ENCODE results near the gene CCDC106. TPM values are rescaled to one million over a fixed set of nuclear protein-coding genes. Genes with fewer than 3 reads are reported as not detected.

CCDC106 gene
- total RNA-seq, 1 donor from 2014 or later, result 10.7 TPM

GRCh38 chr19:55635856-55636440 lies 12.1 kb upstream of the CCDC106 start:
- DNase-seq (ENCODE audit: low read depth in 2 of 2), result no peak

GRCh38 chr19:55636723-55637122 lies 11.3 kb upstream of the CCDC106 start:
- DNase-seq (ENCODE audit: low read depth in 2 of 2), result no peak

- no peak for DNase-seq (ENCODE audit: low read depth in 2 of 2)
These were observed 10.5 kb upstream of the CCDC106 start for GRCh38 chr19:55637534-55637933.

- peak; percentile 37 to 49 for DNase-seq (ENCODE audit: low read depth in 2 of 2)
These were observed 9.1 kb upstream of the CCDC106 start for GRCh38 chr19:55638864-55639359.

- peak; percentile 83 to 87 for DNase-seq (ENCODE audit: low read depth in 2 of 2)
These were observed 7.9 kb upstream of the CCDC106 start for GRCh38 chr19:55640043-55640576.

- peak; percentile 62 to 73 for DNase-seq (ENCODE audit: low read depth in 2 of 2)
These were observed 7.2 kb upstream of the CCDC106 start, which contains the start of gene ZNF580 for GRCh38 chr19:55640577-55641425. ZNF580 (plus strand) TSS chr19:55641002; CDS start chr19:55642509, 1,507 bp downstream.

- peak in 1 of 2 donors; percentile 34 for DNase-seq (ENCODE audit: low read depth in 2 of 2)
These were observed 6.4 kb upstream of the CCDC106 start for GRCh38 chr19:55641426-55642152.

- DNase-seq (ENCODE audit: low read depth in 2 of 2), result no peak
These were observed 5.6 kb upstream of the CCDC106 start for GRCh38 chr19:55642153-55643002.

- peak; percentile 76 to 79 for DNase-seq (ENCODE audit: low read depth in 2 of 2)
These were observed 4.8 kb upstream of the CCDC106 start, which contains the start of gene ZNF581 for GRCh38 chr19:55643003-55643886. ZNF581 (plus strand) TSS chr19:55643649; CDS start chr19:55644572, 923 bp downstream.

- no peak for DNase-seq (ENCODE audit: low read depth in 2 of 2)
These were observed 4.2 kb upstream of the CCDC106 start for GRCh38 chr19:55643887-55644176.

GRCh38 chr19:55644191-55644833 lies 3.7 kb upstream of the CCDC106 start:
- no peak for DNase-seq (ENCODE audit: low read depth in 2 of 2)

- no peak for DNase-seq (ENCODE audit: low read depth in 2 of 2)
These were observed 3.0 kb upstream of the CCDC106 start for GRCh38 chr19:55644842-55645511.

- no peak for DNase-seq (ENCODE audit: low read depth in 2 of 2)
These were observed 2.5 kb upstream of the CCDC106 start for GRCh38 chr19:55645512-55645881.

- no peak for DNase-seq (ENCODE audit: low read depth in 2 of 2)
These were observed 902 bp upstream of the CCDC106 start for GRCh38 chr19:55646889-55647731.

GRCh38 chr19:55648585-55649267 lies 714 bp downstream of the CCDC106 start:
- no peak for DNase-seq (ENCODE audit: low read depth in 2 of 2)

- no peak for DNase-seq (ENCODE audit: low read depth in 2 of 2)
These were observed 1.5 kb downstream of the CCDC106 start for GRCh38 chr19:55649268-55650125.
